Ramos (cell line): ENCODE data around the gene CAMK2A.

ENCODE experiments used
- in situ Hi-C: fragments of 300-500 bp; cut with MboI; formaldehyde crosslinking; loops from one replicate; pipeline ENCODE4 v1.14.3; 2022; ENCODE audit warnings: low sequenced_read_pairs; ENCODE audit not compliant: unreplicated experiment

Gene CAMK2A

DNA sequence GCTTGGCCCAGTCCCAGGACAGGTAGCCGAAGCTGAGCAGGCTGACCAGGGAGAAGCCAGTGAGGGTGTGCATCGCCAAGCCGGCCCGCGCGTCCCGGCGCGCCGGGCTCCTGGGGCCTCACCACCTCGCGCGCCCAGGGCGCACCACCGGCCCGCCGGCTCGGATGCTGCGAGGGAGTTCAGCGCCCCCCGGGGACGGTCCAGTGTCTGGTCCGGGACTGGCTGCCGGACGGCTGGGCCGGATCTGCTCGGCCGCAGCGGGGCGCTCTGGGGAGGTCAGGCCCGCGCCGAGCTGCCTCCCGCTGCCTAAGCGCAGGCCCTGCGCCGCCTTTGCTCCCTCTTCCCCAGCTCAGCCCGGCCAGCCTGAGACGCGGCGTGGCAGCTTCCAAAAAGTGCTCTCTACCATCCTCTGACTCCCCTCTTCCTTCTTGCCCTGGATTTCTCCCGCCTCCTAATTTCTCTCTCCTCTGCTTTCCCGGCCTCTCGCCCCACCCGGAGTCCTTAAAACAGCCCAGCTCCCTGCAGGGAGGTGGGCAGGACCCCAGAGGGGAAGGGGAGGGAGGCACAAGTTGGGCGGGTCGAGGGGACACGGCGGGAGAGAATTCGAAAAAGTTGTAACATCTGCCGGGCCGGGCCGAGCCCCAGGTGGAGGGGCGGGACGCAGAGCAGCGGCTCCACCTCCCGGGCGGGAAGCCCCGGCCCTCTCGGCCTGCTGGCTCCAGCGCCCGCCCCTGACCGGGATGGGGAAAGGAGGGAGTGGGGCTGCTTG, 12.9 kb upstream of the CAMK2A start, which contains the start of gene ARSI:
Gene ARSI (minus strand): TSS at position 605 of the 769 bp plus-strand sequence. CDS start 532 bp downstream, at position 73.
- in situ Hi-C loops = no loop called here

GRCh38 chr5:150301901-150302300, 12.3 kb upstream of the CAMK2A start:
- in situ Hi-C loops = no loop called here

DNA sequence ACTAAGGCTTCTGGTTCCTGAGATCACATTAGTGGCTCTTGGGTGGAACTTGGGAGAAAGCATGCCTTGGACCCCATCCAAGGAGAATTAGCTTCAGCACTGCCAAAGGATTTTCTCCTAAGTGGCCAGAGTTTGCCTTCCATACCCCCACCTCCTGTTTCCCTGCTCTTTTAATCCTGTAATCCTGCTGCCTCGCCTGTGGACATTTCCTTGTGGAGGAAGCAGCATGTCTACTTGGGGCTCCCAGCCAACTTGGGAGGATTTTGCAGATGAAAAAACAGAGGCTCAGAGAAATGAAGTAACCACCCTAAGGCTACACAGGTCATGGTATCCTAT, 11.6 kb upstream of the CAMK2A start:
- in situ Hi-C loops = no loop called here

- in situ Hi-C loops = no loop called here
These were observed 11.1 kb upstream of the CAMK2A start for GRCh38 chr5:150300496-150301169.

- in situ Hi-C loops = no loop called here
These were observed 10.2 kb upstream of the CAMK2A start for GRCh38 chr5:150299571-150300327.

- in situ Hi-C loops = no loop called here
These were observed 9.3 kb upstream of the CAMK2A start for GRCh38 chr5:150298701-150299451.

GRCh38 chr5:150297934-150298595, 8.5 kb upstream of the CAMK2A start:
- in situ Hi-C loops = no loop called here

GRCh38 chr5:150297236-150297890, 7.8 kb upstream of the CAMK2A start:
- in situ Hi-C loops = no loop called here

DNA sequence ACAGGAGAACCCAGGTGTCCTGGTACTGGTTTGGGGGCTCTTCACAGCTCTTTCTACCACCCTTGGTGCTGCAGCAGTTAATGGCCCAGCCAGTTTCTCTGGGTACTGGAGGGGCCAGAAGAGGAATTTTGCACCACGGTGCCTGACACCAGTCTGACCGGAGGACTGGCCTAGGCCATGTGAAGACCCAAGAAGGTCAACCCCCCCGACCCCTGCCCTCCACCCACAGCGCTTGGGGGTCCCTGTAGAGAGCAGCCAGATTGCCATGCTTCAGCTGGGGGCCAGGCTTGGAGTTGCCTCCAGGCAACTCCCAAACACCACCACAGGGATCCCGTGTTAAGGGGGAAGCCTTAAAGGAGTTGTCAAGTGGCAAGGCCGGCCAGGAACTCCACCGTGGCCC, 6.9 kb upstream of the CAMK2A start:
- in situ Hi-C loops = no loop called here

GRCh38 chr5:150295741-150296486, 6.3 kb upstream of the CAMK2A start:
- in situ Hi-C loops = no loop called here

DNA sequence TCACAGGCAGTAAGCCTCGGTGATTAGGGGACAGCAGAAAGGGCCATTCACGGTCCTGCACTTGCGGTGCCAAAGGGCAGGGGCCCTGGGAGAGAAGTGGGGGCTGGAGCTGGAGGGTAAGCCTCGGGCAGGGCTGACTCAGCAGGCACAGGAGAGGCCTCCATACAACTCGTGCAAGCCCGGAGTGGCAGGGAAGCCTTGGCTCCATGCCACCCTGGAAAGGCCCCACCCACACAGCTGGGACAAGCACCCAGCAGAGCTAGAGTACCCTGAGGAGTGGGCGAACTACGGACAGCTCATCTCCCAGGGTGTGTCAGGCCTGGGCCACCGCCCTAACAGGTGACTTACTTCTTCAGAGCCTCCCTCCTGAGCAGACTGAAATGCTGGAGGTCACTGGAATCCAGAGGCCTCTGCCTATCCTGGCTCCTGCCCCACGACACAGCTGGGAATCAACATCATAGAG, 5.6 kb upstream of the CAMK2A start:
- in situ Hi-C loops = no loop called here

- in situ Hi-C loops = no loop called here
These were observed 5.0 kb upstream of the CAMK2A start for GRCh38 chr5:150294551-150295071.

- in situ Hi-C loops = no loop called here
These were observed 3.7 kb upstream of the CAMK2A start for GRCh38 chr5:150293091-150293941.

DNA sequence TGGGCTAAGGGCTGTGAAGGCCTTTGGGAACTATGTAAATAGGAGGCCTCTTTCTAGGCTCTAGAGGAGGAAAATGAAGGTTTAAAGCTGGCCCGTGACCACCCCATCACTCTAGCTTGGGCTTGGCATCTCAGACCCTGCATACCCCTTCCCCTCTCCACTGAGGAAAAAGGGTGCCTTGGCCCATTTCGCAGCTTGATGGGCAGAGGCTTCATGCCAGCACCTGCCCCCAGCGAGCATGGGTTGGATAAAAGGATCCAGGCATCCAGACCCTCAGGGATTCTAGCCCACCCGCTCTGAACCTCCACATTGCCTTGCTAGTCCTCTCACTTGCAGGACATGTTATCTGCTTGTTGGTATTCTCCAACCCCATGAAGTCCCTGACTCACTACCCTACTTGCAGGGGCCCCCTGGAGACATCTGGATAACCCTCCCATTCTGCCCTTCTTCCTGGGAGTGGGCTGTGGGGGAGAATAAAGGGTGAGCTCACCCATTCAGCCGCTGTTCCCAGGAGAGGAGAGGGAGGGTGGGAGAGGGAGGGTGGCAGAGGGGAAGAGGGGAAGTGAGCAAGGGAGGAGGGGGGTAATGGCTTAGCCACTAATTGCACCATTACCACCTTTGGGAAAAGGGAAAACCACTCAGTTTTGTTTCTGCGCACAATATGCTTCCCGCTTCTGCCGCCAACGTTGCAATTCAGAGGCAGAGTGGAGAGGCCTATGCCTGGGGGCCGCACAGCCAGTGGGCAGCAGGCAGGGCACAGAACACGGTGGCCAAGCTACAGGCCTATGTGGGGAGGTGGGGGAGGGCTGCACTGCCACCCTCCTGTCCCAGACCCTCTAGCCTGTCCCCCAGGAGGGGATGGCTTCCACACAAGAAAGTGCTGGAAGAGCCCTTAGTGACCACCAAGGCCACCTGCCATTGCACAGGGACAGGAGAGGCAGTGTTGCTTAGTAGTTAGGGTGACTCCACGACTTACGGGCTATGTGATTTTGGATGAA, 2.1 kb upstream of the CAMK2A start:
- in situ Hi-C loops = no loop called here

- in situ Hi-C loops = no loop called here
These were observed 782 bp downstream of the CAMK2A start for GRCh38 chr5:150288791-150289190.

GRCh38 chr5:150288361-150288760, 1.2 kb downstream of the CAMK2A start:
- in situ Hi-C loops = no loop called here
